Measurements from ENCODE around the gene BICRA.

Gene BICRA

GRCh38 chr19:47693903-47694302 lies 85.0 kb downstream of the BICRA start:
- no peak overlapping the region for H3K27ac Mint-ChIP-seq
- H3K36me3 Mint-ChIP-seq (ENCODE audit: low read depth): peaks cover 25% of the 10 kb centered on the region
- H3K4me3 Mint-ChIP-seq: no peak overlapping the region
- no peak for DNase-seq
- no peaks in the 10 kb centered on the region for H3K27me3 Mint-ChIP-seq (ENCODE audit: low read depth, poor library complexity)
- no peaks in the 10 kb centered on the region for H3K9me3 Mint-ChIP-seq
- TF ChIP-seq CTCF (IDR thresholded peaks at IDR 0.05): no peak
- H3K4me1 Mint-ChIP-seq: no peaks in the 10 kb centered on the region

GRCh38 chr19:47694466-47695273 lies 85.7 kb downstream of the BICRA start:
- Mint-ChIP-seq H3K27ac (no peak overlapping the region), H3K4me3 (no peak overlapping the region), H3K27me3 (ENCODE audit: low read depth, poor library complexity) (no peaks in the 10 kb centered on the region), H3K4me1 (no peaks in the 10 kb centered on the region), H3K9me3 (no peaks in the 10 kb centered on the region), H3K36me3 (ENCODE audit: low read depth) (peaks cover 26% of the 10 kb centered on the region)
- TF ChIP-seq CTCF (IDR thresholded peaks at IDR 0.05): no peak
- no peak for DNase-seq

- no peaks in the 10 kb centered on the region for H3K9me3 Mint-ChIP-seq
- H3K27ac Mint-ChIP-seq: peak overlapping the region; percentile 91
- no peak overlapping the region for H3K4me3 Mint-ChIP-seq
- H3K4me1 Mint-ChIP-seq: no peaks in the 10 kb centered on the region
- DNase-seq: no peak
- no peak for TF ChIP-seq CTCF (IDR thresholded peaks at IDR 0.05)
- H3K36me3 Mint-ChIP-seq (ENCODE audit: low read depth): peaks cover 31% of the 10 kb centered on the region
- H3K27me3 Mint-ChIP-seq (ENCODE audit: low read depth, poor library complexity): no peaks in the 10 kb centered on the region
Observed at GRCh38 chr19:47695533-47696262, 86.8 kb downstream of the BICRA start.

- no peak overlapping the region for H3K27ac Mint-ChIP-seq
- TF ChIP-seq CTCF (IDR thresholded peaks at IDR 0.05): no peak
- peaks cover 26% of the 10 kb centered on the region for H3K36me3 Mint-ChIP-seq (ENCODE audit: low read depth)
- no peaks in the 10 kb centered on the region for H3K4me1 Mint-ChIP-seq
- H3K4me3 Mint-ChIP-seq: no peak overlapping the region
- DNase-seq: no peak
- no peaks in the 10 kb centered on the region for H3K9me3 Mint-ChIP-seq
- no peaks in the 10 kb centered on the region for H3K27me3 Mint-ChIP-seq (ENCODE audit: low read depth, poor library complexity)
Observed at GRCh38 chr19:47696635-47697034, 87.7 kb downstream of the BICRA start.

- H3K4me3 Mint-ChIP-seq: no peak overlapping the region
- peak; percentile 77 for DNase-seq
- H3K27ac Mint-ChIP-seq: no peak overlapping the region
- H3K27me3 Mint-ChIP-seq (ENCODE audit: low read depth, poor library complexity): no peaks in the 10 kb centered on the region
- H3K36me3 Mint-ChIP-seq (ENCODE audit: low read depth): peaks cover 24% of the 10 kb centered on the region
- peak; percentile 96 for TF ChIP-seq CTCF (IDR thresholded peaks at IDR 0.05)
- H3K4me1 Mint-ChIP-seq: no peaks in the 10 kb centered on the region
- H3K9me3 Mint-ChIP-seq: no peaks in the 10 kb centered on the region
Observed at GRCh38 chr19:47697863-47698609, 89.1 kb downstream of the BICRA start.
